ENCODE data around the gene TMEM253.

DNA sequence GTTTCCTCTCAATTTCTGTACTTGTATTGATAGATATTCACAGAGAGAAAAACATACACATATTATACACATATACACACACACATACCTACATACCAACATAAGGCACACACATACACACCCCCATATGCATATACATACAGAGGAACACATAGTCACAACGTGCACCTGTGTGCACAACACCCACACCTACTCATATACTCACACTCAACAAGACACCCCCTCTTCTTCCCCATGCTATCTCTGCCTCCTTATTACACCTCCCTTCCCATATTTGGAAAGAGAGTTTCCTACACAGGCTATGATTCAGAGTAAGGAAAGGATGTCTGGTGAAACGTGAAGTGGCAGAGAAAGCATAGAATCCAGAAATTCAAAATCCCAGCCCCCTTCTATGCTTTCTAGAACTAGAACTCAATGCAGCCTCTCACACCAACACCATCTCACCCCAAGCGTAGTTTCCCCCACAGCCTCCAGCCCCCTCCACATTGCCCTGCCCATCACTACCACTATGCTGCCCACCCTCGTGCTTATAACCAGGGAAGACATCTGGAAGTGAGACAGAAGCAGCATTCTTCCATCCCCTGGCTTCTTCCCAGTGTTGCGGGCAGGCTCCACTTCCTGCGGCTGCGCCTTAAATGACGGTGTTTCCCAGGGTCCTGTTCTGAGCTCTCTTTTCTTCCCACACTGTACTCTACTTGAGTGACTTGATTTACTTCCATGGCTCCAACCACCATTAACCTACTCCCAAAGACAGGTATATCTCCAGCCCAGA lies 40.8 kb upstream of the TMEM253 start:
- TF ChIP-seq, protein P1, sequence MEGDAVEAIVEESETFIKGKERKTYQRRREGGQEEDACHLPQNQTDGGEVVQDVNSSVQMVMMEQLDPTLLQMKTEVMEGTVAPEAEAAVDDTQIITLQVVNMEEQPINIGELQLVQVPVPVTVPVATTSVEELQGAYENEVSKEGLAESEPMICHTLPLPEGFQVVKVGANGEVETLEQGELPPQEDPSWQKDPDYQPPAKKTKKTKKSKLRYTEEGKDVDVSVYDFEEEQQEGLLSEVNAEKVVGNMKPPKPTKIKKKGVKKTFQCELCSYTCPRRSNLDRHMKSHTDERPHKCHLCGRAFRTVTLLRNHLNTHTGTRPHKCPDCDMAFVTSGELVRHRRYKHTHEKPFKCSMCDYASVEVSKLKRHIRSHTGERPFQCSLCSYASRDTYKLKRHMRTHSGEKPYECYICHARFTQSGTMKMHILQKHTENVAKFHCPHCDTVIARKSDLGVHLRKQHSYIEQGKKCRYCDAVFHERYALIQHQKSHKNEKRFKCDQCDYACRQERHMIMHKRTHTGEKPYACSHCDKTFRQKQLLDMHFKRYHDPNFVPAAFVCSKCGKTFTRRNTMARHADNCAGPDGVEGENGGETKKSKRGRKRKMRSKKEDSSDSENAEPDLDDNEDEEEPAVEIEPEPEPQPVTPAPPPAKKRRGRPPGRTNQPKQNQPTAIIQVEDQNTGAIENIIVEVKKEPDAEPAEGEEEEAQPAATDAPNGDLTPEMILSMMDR (conservative IDR thresholded peaks at IDR 0.05 in 1 of 2, IDR thresholded peaks at IDR 0.05 in 1 of 2; ENCODE audit: low read depth in 1 of 2, low read length in 2 of 2): no peak
- no peak for TF ChIP-seq EZH2 (IDR thresholded peaks at IDR 0.05; ENCODE audit: low read length, missing control alignments)
